ENCODE measurements around the gene NDUFB10.
A peak's percentile ranks its signal among the peaks of the same experiment; 100 is the strongest.

Gene NDUFB10

GRCh38 chr16:2004795-2005517, 45.6 kb downstream of the NDUFB10 start:
- DNase-seq = no peak

GRCh38 chr16:2005646-2006045, 46.3 kb downstream of the NDUFB10 start:
- no peak for DNase-seq

- no peak for DNase-seq
Observed at GRCh38 chr16:2006317-2006716, 47.0 kb downstream of the NDUFB10 start.

- no peak for DNase-seq
Observed at GRCh38 chr16:2007081-2007836, 47.9 kb downstream of the NDUFB10 start.

- no peak for DNase-seq
Observed at GRCh38 chr16:2008009-2008526, 48.7 kb downstream of the NDUFB10 start.

GRCh38 chr16:2008631-2009163, 49.4 kb downstream of the NDUFB10 start:
- DNase-seq = no peak

GRCh38 chr16:2009164-2009711, 49.9 kb downstream of the NDUFB10 start:
- no peak for DNase-seq

GRCh38 chr16:2009791-2010510, 50.6 kb downstream of the NDUFB10 start, which contains the start of gene ZNF598:
ZNF598 (minus strand) TSS chr16:2009821.
- DNase-seq = peak; percentile 56

Data from NCI-H446 treated with DMSO at 0.1 percent for 48 hours (cell line).